Transverse colon (tissue), 4 donors: ENCODE results near the gene HMHB1.

Experiments used
- CTCF ChIP-seq, 5 experiments: fragments of 200-600 bp in 3 of 5; fragments of 450-650 bp in 2 of 5; sonication (generic) in 3 of 5; IDR thresholded peaks; 1 replicate in 2 of 5; 2 replicates in 3 of 5; pipeline ENCODE4 v1.5.1; 2016 to 2017; ENCODE audit warnings: antibody characterized with exemption in 5 of 5, inconsistent platforms in 3 of 5, mild to moderate bottlenecking in 2 of 5, moderate library complexity in 1 of 5
- EP300 ChIP-seq: sonication (generic); formaldehyde crosslinking; IDR thresholded peaks from one replicate; pipeline ENCODE4 v1.6.1; 2017; ENCODE audit warnings: antibody characterized with exemption, low read depth
- POLR2A ChIP-seq: fragments of 450-650 bp; IDR thresholded peaks from one replicate; pipeline ENCODE4 v1.6.1; 2016; ENCODE audit warnings: antibody characterized with exemption, mild to moderate bottlenecking, moderate library complexity
- POLR2AphosphoS5 ChIP-seq, 3 donors: sonication (generic); formaldehyde crosslinking; IDR thresholded peaks; one replicate each; pipeline ENCODE4 v1.6.1; 2016; ENCODE audit warnings: antibody characterized with exemption in 3 of 3

- no peak for TF ChIP-seq POLR2AphosphoS5 (IDR thresholded peaks at IDR 0.05)
- TF ChIP-seq CTCF (IDR thresholded peaks at IDR 0.05), result no peak
- TF ChIP-seq POLR2A, result no peak
- no peak for TF ChIP-seq EP300
Measured at GRCh38 chr5:143851383-143851782, 39.4 kb downstream of the HMHB1 start.
